PC-9 (cell line): Measurements from ENCODE around the gene ADGRD1.

Source experiments
- CTCF ChIP-seq: fragments of 200-600 bp; sonication (generic); conservative IDR thresholded peaks from 2 replicates; pipeline ENCODE4 v1.6.1; 2017; ENCODE audit warnings: mixed run types, antibody characterized with exemption, mild to moderate bottlenecking, moderate library complexity
- EZH2 ChIP-seq: fragments of 200-600 bp; sonication (generic); IDR thresholded peaks from 2 replicates; pipeline ENCODE4 v1.8.0; 2017; ENCODE audit warnings: antibody characterized with exemption, low read depth

GRCh38 chr12:131088701-131089530 lies 135.2 kb downstream of the ADGRD1 start:
- TF ChIP-seq CTCF (no peak), EZH2 (no peak)
